Heart right ventricle (tissue), 16 donors: ENCODE measurements around the gene DDX24. TPM values are rescaled to one million over a fixed set of nuclear protein-coding genes. Genes with fewer than 3 reads are reported as not detected.

Experiments
- ATAC-seq, 8 donors: fragments of 200-7000 bp; cut with Tn5 transposase; one replicate each; pipeline ENCODE4 v1.9.1; 2020; ENCODE audit warnings: mild to moderate bottlenecking in 8 of 8, moderate library complexity in 8 of 8, moderate number of reproducible peaks in 1 of 8
- DNase-seq, 2 donors: peaks; one replicate each; pipeline ENCODE4 v3.0.0-alpha.2; 2020
- H3K27ac ChIP-seq, 10 donors: fragments of 200-600 bp; sonication (generic) in 2 of 10; one replicate each; pipeline versions ENCODE4 v1.5.0 to v1.8.0; 2020 to 2022; ENCODE audit warnings: mild to moderate bottlenecking in 3 of 10
- H3K27me3 ChIP-seq, 7 donors: fragments of 200-600 bp; one replicate each; pipeline ENCODE4 v1.8.0; 2021 to 2022; ENCODE audit warnings: mild to moderate bottlenecking in 2 of 7
- H3K36me3 ChIP-seq, 9 donors: fragments of 200-600 bp; sonication (generic) in 1 of 9; one replicate each; pipeline versions ENCODE4 v1.5.0 to v1.8.0; 2020 to 2022; ENCODE audit warnings: mild to moderate bottlenecking in 2 of 9
- H3K4me1 ChIP-seq, 9 donors: fragments of 200-600 bp; sonication (generic) in 1 of 9; one replicate each; pipeline versions ENCODE4 v1.5.0 to v1.8.0; 2020 to 2022; ENCODE audit warnings: mild to moderate bottlenecking in 4 of 9
- H3K4me3 ChIP-seq, 10 donors: fragments of 200-600 bp; sonication (generic) in 2 of 10; one replicate each; pipeline versions ENCODE4 v1.5.0 to v1.8.0; 2020 to 2022; ENCODE audit warnings: mild to moderate bottlenecking in 7 of 10, moderate library complexity in 2 of 10
- H3K9me3 ChIP-seq, 11 donors: fragments of 200-600 bp in 10 of 11; sonication (generic) in 2 of 11; one replicate each; pipeline versions ENCODE4 v1.5.0 to v1.8.0; 2013 to 2022; ENCODE audit warnings: mild to moderate bottlenecking in 2 of 11, control low read depth in 1 of 11, moderate library complexity in 1 of 11
- CTCF ChIP-seq, 9 donors: fragments of 200-600 bp; sonication (generic) in 2 of 9; IDR thresholded peaks; one replicate each; pipeline versions ENCODE4 v1.5.0 to v1.8.0; 2021 to 2022; ENCODE audit warnings: antibody characterized with exemption in 9 of 9, mild to moderate bottlenecking in 5 of 9, moderate library complexity in 1 of 9
- WGBS, 2 donors: extraction: QIAGEN DNeasy Blood & Tissue Kit; methylation state at CpG; one replicate each; pipeline ENCODE4 v1.1.7; 2013; ENCODE audit warnings: inconsistent platforms in 1 of 2; 5-methylcytosine and 5-hydroxymethylcytosine counted together
- intact Hi-C, 10 donors: fragments of 100-400 bp; cut with DNase I; formaldehyde crosslinking; loops; one replicate each; pipeline versions ENCODE4 v1.11.1 to v1.14.2; 2022
- polyA plus RNA-seq, 2 donors: library from polyadenylated mRNA; stranded (reverse); fragments of 200-250 nt; gene quantifications; one replicate each; pipeline ENCODE4 v1.2.3, GENCODE V29; 2013
- total RNA-seq, 10 donors: library from RNA; stranded (reverse); fragmentation: NEBNext Ultra II Directional in 3 of 10; extraction: Animal tissue kit (Norgen Biotek cat#: 25700) in 3 of 10; gene quantifications; one replicate each; pipeline versions ENCODE4 v1.2.1 to v1.2.4, GENCODE V29; 2021 to 2023
- donor health status: Arrhythmogenic right ventricular cardiomyopathy.
- donor health status: ischemic (EF 13 %, LVEDD 7.1; RV severe dilation, severe dysfunction).
- donor health status: healthy with polysubstance abuse.
- donor health status: DM: no; HTN: yes; CAD: no.
- donor health status: DM: no; HTN: no; CAD: no.
- donor health status: ischemic (EF 25% LVEDD 6.9; RV normal size, moderate dysfunction).
- donor health status: ischemic (EF 25% LVEDD 5.7; RV mildly dilated, moderate dysfunction).
- donor health status: healthy.
- donor health status: DM: yes; HTN: yes; CAD: no.
- donor health status: Ischemic cardiomyopathy.
- donor health status: ischemic (EF 35%, LVEDD 5.7; RV mildly dilated, moderate dysfunction).
- donor health status: nonischemic (EF 11% LVEDD 7.7; RV severe dilation, severe dysfunction).
- donor health status: DM: yes; HTN: yes; CAD: no.
- donor health status: PGD.
- donor health status: ischemic (EF 29% LVEDD 5.4; RV normal size, mild dysfunction).
- donor health status: nonischemic (EF 23%, LVEDD 6.1; RV moderate dilation, normal function).

Gene DDX24
- total and polyA plus RNA-seq, 12 donors, result 94.1 to 269 (median 234) TPM

- no peak for ATAC-seq
- no peaks in the 10 kb centered on the region for H3K36me3 ChIP-seq
- no peak overlapping the region for H3K27ac ChIP-seq
- H3K4me1 ChIP-seq, result peaks cover 0 to 8% (median 3%) of the 10 kb centered on the region in 9 donors
- H3K9me3 ChIP-seq, result no peaks in the 10 kb centered on the region
- WGBS, 2 donors, result 68% methylated on average over 10 of the region's 10 CpGs
- no peak for DNase-seq
- intact Hi-C loops, result no loop called here
- H3K4me3 ChIP-seq, result no peak overlapping the region
- peaks cover 0 to 4% (median 0%) of the 10 kb centered on the region in 7 donors for H3K27me3 ChIP-seq
- no peak for TF ChIP-seq CTCF (IDR thresholded peaks at IDR 0.05)
Observed at GRCh38 chr14:94021416-94022157, 59.4 kb downstream of the DDX24 start.

- Histone ChIP-seq H3K27ac (no peak overlapping the region), H3K27me3 (peaks cover 0 to 4% (median 0%) of the 10 kb centered on the region in 7 donors), H3K4me1 (peaks cover 0 to 4% (median 0%) of the 10 kb centered on the region in 9 donors), H3K36me3 (no peaks in the 10 kb centered on the region), H3K4me3 (no peak overlapping the region), H3K9me3 (no peaks in the 10 kb centered on the region)
- DNase-seq (no peak), ATAC-seq (no peak)
- 64 to 83% methylated on average over 2 of the region's 2 CpGs for WGBS, 2 donors
- intact Hi-C loops, result no loop called here
- no peak for TF ChIP-seq CTCF (IDR thresholded peaks at IDR 0.05)
Observed at GRCh38 chr14:94021001-94021400, 60.0 kb downstream of the DDX24 start.

GRCh38 chr14:94020267-94020666 lies 60.7 kb downstream of the DDX24 start:
- H3K9me3 ChIP-seq, result no peaks in the 10 kb centered on the region
- DNase-seq (no peak), ATAC-seq (no peak)
- H3K27me3 ChIP-seq, result peaks cover 0 to 4% (median 0%) of the 10 kb centered on the region in 7 donors
- no peak for TF ChIP-seq CTCF (IDR thresholded peaks at IDR 0.05)
- no peak overlapping the region for H3K4me3 ChIP-seq
- H3K4me1 ChIP-seq, result peaks cover 0 to 4% (median 0%) of the 10 kb centered on the region in 9 donors
- intact Hi-C loops, result no loop called here
- no peaks in the 10 kb centered on the region for H3K36me3 ChIP-seq
- 83 to 89% methylated on average over 4 of the region's 4 CpGs for WGBS, 2 donors
- H3K27ac ChIP-seq, result no peak overlapping the region

- intact Hi-C loops, result no loop called here
- peaks cover 0 to 4% (median 0%) of the 10 kb centered on the region in 9 donors for H3K4me1 ChIP-seq
- DNase-seq, result no peak
- no peak overlapping the region for H3K27ac ChIP-seq
- no peak overlapping the region for H3K4me3 ChIP-seq
- ATAC-seq, result no peak
- no peaks in the 10 kb centered on the region for H3K36me3 ChIP-seq
- WGBS, 2 donors, result 82 to 87% methylated on average over 6 of the region's 6 CpGs
- TF ChIP-seq CTCF (IDR thresholded peaks at IDR 0.05), result no peak
- peaks cover 0 to 4% (median 0%) of the 10 kb centered on the region in 7 donors for H3K27me3 ChIP-seq
- no peaks in the 10 kb centered on the region for H3K9me3 ChIP-seq
Observed at GRCh38 chr14:94019329-94019728, 61.7 kb downstream of the DDX24 start.
